Activated naive CD4-positive, alpha-beta T cell treated with anti-CD3 and anti-CD28 coated beads for 36 hours (primary cell): ENCODE results near the gene OBSL1. TPM values are rescaled to one million over a fixed set of nuclear protein-coding genes. Genes with fewer than 3 reads are reported as not detected.

Experiments
- CTCF ChIA-PET: fragments of 350-600 bp; sonication (Branson Sonifier 250); formaldehyde crosslinking; loops from one replicate; lab custom pipeline; 2021; ENCODE audit warnings: antibody characterized with exemption; lab: Charles Lee
- DNase-seq: peaks from one replicate; pipeline ENCODE4 v3.0.0-alpha.2; 2020
- H3K27ac Mint-ChIP-seq: one replicate; pipeline ENCODE4 v1.8.0; 2021; ENCODE audit warnings: mild to moderate bottlenecking, mixed read lengths
- H3K27me3 Mint-ChIP-seq: one replicate; pipeline ENCODE4 v1.8.0; 2021; ENCODE audit warnings: low read depth, mixed read lengths
- H3K36me3 Mint-ChIP-seq: one replicate; pipeline ENCODE4 v1.8.0; 2021; ENCODE audit warnings: low read depth, mixed read lengths
- H3K4me1 Mint-ChIP-seq: one replicate; pipeline ENCODE4 v1.8.0; 2021; ENCODE audit warnings: low read depth, mixed read lengths
- H3K4me3 Mint-ChIP-seq: one replicate; pipeline ENCODE4 v1.8.0; 2021; ENCODE audit warnings: mild to moderate bottlenecking, moderate library complexity, mixed read lengths
- H3K9me3 Mint-ChIP-seq: one replicate; pipeline ENCODE4 v1.8.0; 2021; ENCODE audit warnings: mixed read lengths
- intact Hi-C: fragments of 100-400 bp; cut with micrococcal nuclease; formaldehyde crosslinking; loops from one replicate; pipeline ENCODE4 v1.15.1; 2023
- total RNA-seq, 2 experiments: library from RNA; stranded (reverse); gene quantifications; one replicate each; pipeline ENCODE4 v1.2.3, GENCODE V29; 2021

Gene OBSL1
- total RNA-seq, 2 experiments from 2014 or later = 1.5 to 1.6 TPM

- intact Hi-C loops = no loop called here
- Mint-ChIP-seq H3K27me3 (peaks cover 42% of the 10 kb centered on the region), H3K4me1 (no peaks in the 10 kb centered on the region), H3K36me3 (no peaks in the 10 kb centered on the region), H3K4me3 (peak overlapping the region; percentile 52), H3K27ac (no peak overlapping the region), H3K9me3 (no peaks in the 10 kb centered on the region)
- DNase-seq = no peak
- CTCF ChIA-PET = interaction anchor here (0.7 to 1.4 kb wide), 3 partner anchors 11 to 167 kb away, joined by 3 to 6 read pairs (median 6); no protein-coding TSS in a partner anchor
Observed at GRCh38 chr2:219570194-219570923, 980 bp downstream of the OBSL1 start.

GRCh38 chr2:219569635-219570034 is 1.7 kb downstream of the OBSL1 start:
- Mint-ChIP-seq H3K36me3 (no peaks in the 10 kb centered on the region), H3K9me3 (no peaks in the 10 kb centered on the region)

DNA sequence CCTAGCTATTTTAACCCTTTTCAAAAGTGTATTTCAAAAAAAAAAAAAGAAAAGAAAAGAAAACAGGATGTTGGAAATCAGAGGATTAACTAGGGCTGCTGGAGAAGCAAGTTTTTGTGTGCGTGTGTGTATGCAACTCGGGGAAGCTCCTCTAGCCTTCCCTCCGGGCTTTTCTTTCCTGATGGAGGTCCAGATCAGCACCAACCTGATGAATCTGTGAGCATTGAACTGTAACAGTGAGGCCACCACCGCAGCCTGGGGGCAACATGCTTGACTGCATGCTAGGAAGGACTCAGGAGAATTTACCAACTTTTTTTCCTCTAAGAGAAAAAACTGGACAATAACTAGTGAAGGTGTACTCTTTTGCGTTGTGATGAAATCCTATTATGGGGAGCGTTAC is 2.3 kb downstream of the OBSL1 start:
- no peak for DNase-seq
- CTCF ChIA-PET = interaction anchor here (0.6 to 0.7 kb wide), 2 partner anchors 28 to 39 kb away, joined by 3 to 4 read pairs; no protein-coding TSS in a partner anchor
- Mint-ChIP-seq H3K4me1 (no peaks in the 10 kb centered on the region), H3K4me3 (no peak overlapping the region), H3K36me3 (no peaks in the 10 kb centered on the region), H3K27ac (no peak overlapping the region), H3K27me3 (peaks cover 42% of the 10 kb centered on the region), H3K9me3 (no peaks in the 10 kb centered on the region)
- intact Hi-C loops = no loop called here

More at GRCh38 chr2:219569635-219570034, 1.7 kb downstream of the OBSL1 start:
- no peak for DNase-seq
- Mint-ChIP-seq H3K27me3 (peaks cover 39% of the 10 kb centered on the region), H3K4me1 (no peaks in the 10 kb centered on the region), H3K4me3 (no peak overlapping the region), H3K27ac (no peak overlapping the region)
- CTCF ChIA-PET = interaction anchor here (0.7 kb wide), 2 partner anchors 10 to 29 kb away, joined by 3 to 4 read pairs; no protein-coding TSS in a partner anchor
- intact Hi-C loops = no loop called here

GRCh38 chr2:219567791-219568361 is 3.5 kb downstream of the OBSL1 start:
- intact Hi-C loops = no loop called here
- Mint-ChIP-seq H3K4me1 (no peaks in the 10 kb centered on the region), H3K9me3 (no peaks in the 10 kb centered on the region), H3K4me3 (no peak overlapping the region), H3K36me3 (no peaks in the 10 kb centered on the region), H3K27me3 (peaks cover 37% of the 10 kb centered on the region), H3K27ac (no peak overlapping the region)
- DNase-seq = no peak
- CTCF ChIA-PET = interaction anchor here (1.5 kb wide), 1 partner anchor 38 kb away, joined by 4 read pairs; no protein-coding TSS in a partner anchor

DNA sequence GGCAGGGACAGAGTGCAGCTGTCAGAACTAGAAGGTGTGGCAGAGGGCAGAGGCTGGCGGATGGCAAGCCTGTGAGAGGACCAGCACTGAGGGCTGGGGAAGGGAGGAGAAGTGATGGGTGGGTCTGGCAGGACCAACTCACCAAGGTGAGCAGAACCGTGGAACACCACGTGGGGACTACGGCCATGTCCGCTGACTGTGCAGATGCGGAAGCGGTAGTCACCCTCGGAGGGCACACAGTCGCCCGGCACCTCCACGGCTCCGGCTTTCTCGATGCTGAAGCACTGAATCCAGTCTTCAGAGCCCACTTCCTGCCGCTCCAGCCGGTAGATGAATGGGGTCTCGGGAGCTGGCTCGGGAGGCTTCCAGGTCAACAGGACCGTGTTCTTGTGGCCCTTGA is 4.2 kb downstream of the OBSL1 start:
- Mint-ChIP-seq H3K4me3 (no peak overlapping the region), H3K4me1 (no peaks in the 10 kb centered on the region), H3K9me3 (no peaks in the 10 kb centered on the region), H3K36me3 (no peaks in the 10 kb centered on the region), H3K27me3 (peaks cover 38% of the 10 kb centered on the region), H3K27ac (no peak overlapping the region)
- intact Hi-C loops = no loop called here
- DNase-seq = no peak
- CTCF ChIA-PET = interaction anchor here (1.0 to 1.5 kb wide), 2 partner anchors 37 to 164 kb away, joined by 3 to 4 read pairs; no protein-coding TSS in a partner anchor

DNA sequence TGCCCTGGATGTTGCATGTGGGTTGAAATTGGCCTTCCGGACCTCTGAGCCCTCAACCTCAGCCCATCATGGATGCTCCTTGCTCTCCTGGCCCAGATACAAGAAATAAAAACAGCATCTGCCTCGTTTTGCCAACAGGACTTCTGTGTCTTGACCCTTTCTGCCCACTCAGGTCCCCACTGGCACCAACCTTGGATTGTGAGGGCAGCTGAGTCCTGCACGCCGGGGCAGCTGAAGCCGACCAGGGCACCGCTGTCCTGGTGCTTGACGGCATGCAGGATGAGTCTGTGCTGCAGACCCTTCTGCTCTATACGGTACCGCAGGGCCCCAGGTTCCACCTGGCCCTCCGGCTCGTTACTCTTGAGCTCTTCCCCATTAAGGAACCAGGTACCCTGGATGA is 4.7 kb downstream of the OBSL1 start:
- Mint-ChIP-seq H3K27me3 (peaks cover 33% of the 10 kb centered on the region), H3K4me3 (no peak overlapping the region), H3K4me1 (no peaks in the 10 kb centered on the region), H3K9me3 (no peaks in the 10 kb centered on the region), H3K27ac (no peak overlapping the region), H3K36me3 (no peaks in the 10 kb centered on the region)
- intact Hi-C loops = no loop called here
- CTCF ChIA-PET = interaction anchor here (1.0 to 1.5 kb wide), 2 partner anchors 37 to 163 kb away, joined by 3 to 4 read pairs; no protein-coding TSS in a partner anchor
- DNase-seq = no peak

- Mint-ChIP-seq H3K9me3 (no peaks in the 10 kb centered on the region), H3K4me3 (no peak overlapping the region), H3K27me3 (peaks cover 33% of the 10 kb centered on the region), H3K4me1 (no peaks in the 10 kb centered on the region), H3K36me3 (no peaks in the 10 kb centered on the region), H3K27ac (no peak overlapping the region)
- CTCF ChIA-PET = interaction anchor here (0.8 kb wide), 1 partner anchor 8 kb away, joined by 3 read pairs; no protein-coding TSS in a partner anchor
- no peak for DNase-seq
- intact Hi-C loops = no loop called here
Observed at GRCh38 chr2:219565130-219566080, 5.9 kb downstream of the OBSL1 start.

- Mint-ChIP-seq H3K4me3 (no peak overlapping the region), H3K27me3 (peaks cover 18% of the 10 kb centered on the region), H3K4me1 (no peaks in the 10 kb centered on the region), H3K9me3 (no peaks in the 10 kb centered on the region), H3K36me3 (no peaks in the 10 kb centered on the region), H3K27ac (no peak overlapping the region)
- DNase-seq = no peak
- intact Hi-C loops = no loop called here
- CTCF ChIA-PET = interaction anchor here (1.0 to 5.7 kb wide), 3 partner anchors 11 to 79 kb away, joined by 3 to 56 read pairs (median 7); partner anchors contain the start of genes CHPF and TMEM198
Observed at GRCh38 chr2:219563271-219563928, 7.9 kb downstream of the OBSL1 start.

DNA sequence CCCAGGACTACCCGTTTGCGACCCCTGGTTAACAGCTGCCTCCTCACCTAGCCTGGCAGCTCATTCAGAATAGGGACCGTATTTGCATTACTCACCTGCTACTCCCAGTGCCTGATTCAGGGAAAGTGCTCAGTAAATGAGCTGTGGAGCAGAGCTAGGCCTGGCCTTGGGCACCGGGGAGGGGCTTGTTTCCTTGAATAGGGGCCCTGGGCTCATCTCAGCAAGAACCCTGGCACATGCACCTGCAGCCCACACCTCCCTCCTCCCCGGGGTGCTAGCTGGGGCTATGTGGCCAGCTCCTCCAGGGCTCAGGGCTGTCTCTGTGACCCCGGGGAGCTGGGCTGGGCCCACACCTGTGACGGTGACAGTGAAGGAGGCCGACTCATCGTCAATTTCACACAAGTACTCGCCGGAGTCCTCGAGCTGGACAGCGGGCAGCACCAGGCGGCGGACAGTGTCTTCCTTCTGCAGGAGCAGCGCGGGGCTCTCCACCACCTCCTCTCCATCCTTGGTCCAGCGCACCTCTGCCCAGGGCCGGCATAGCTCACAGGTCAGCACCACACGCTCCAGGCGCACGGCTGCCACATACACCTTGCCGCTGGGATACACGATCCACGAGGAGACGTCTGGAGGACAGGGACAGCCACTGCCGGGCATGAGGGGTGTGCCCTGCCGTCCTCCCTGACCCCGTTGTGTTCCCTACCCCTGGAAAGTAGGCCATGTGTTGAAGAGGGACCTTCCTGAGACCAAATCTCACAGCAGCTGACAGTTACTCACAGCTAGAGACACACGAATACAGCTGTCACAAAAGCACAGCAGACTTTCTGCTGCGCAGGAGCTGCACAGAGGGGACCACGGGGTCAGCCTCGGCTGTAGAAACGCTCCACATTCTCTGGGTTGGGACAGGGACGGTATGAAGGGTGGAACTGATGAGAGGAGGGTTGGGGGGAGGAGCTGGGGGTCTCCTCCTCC is 9.0 kb downstream of the OBSL1 start:
- peaks cover 14% of the 10 kb centered on the region for H3K27me3 Mint-ChIP-seq
- no peaks in the 10 kb centered on the region for H3K4me1 Mint-ChIP-seq
- no peaks in the 10 kb centered on the region for H3K36me3 Mint-ChIP-seq
- no peak overlapping the region for H3K27ac Mint-ChIP-seq
- CTCF ChIA-PET = interaction anchor here (1.0 to 5.7 kb wide), 5 partner anchors 10 to 80 kb away, joined by 3 to 56 read pairs (median 3); partner anchors contain the start of genes CHPF and TMEM198
- H3K4me3 Mint-ChIP-seq = no peak overlapping the region
- DNase-seq = no peak
- no peaks in the 10 kb centered on the region for H3K9me3 Mint-ChIP-seq
- intact Hi-C loops = no loop called here

- Mint-ChIP-seq H3K27me3 (peaks cover 8% of the 10 kb centered on the region), H3K4me1 (no peaks in the 10 kb centered on the region), H3K36me3 (no peaks in the 10 kb centered on the region), H3K4me3 (no peak overlapping the region), H3K27ac (no peak overlapping the region), H3K9me3 (no peaks in the 10 kb centered on the region)
- intact Hi-C loops = no loop called here
- CTCF ChIA-PET = interaction anchor here (0.6 to 5.7 kb wide), 10 partner anchors 9 to 128 kb away, joined by 3 to 56 read pairs (median 5); partner anchors contain the start of genes CHPF and TMEM198
- DNase-seq = no peak
Observed at GRCh38 chr2:219561179-219562048, 9.9 kb downstream of the OBSL1 start.
